T-cell (primary cell): Measurements from ENCODE around the gene FAM200A. TPM values are rescaled to one million over a fixed set of nuclear protein-coding genes. Genes with fewer than 3 reads are reported as not detected.
A peak's percentile ranks its signal among the peaks of the same experiment; 100 is the strongest.

Experiments
- ATAC-seq, 4 experiments: fragments of 200-7000 bp in 3 of 4; fragments of 150-1000 bp in 1 of 4; cut with Tn5 transposase; replicated peaks in 1 of 4; 1 replicate in 3 of 4; 2 replicates in 1 of 4; pipeline ENCODE4 v1.10.0; 2021; ENCODE audit warnings: moderate library complexity in 3 of 4, mild to moderate bottlenecking in 2 of 4, moderate number of reproducible peaks in 1 of 4
- CTCF ChIA-PET, 2 donors: fragments of 300-600 bp; sonication (Branson Sonifier 250); formaldehyde crosslinking; loops; one replicate each; lab custom pipeline; 2022; ENCODE audit warnings: antibody characterized with exemption in 2 of 2; lab: Charles Lee
- POLR2A ChIA-PET, 2 donors: fragments of 300-600 bp; sonication (Branson Sonifier 250); formaldehyde crosslinking; loops; one replicate each; lab custom pipeline; 2022; ENCODE audit warnings: antibody characterized with exemption in 2 of 2; lab: Charles Lee
- DNase-seq, 35 experiments: peaks; one replicate each; pipeline versions ENCODE4 v3.0.0 to v3.0.0-alpha.2; 2013 to 2023
- H3K27ac ChIP-seq: one replicate; pipeline ENCODE4 v1.5.1; 2013; ENCODE audit warnings: low read length
- H3K27me3 ChIP-seq, 2 experiments: replicated peaks in 1 of 2; 1 replicate in 1 of 2; 2 replicates in 1 of 2; pipeline versions ENCODE4 v1.6.1 to v1.7.0; 2013; ENCODE audit warnings: low read length in 1 of 2, mixed read lengths in 1 of 2; ENCODE audit not compliant: control insufficient read depth in 2 of 2, insufficient read depth in 2 of 2; ENCODE audit errors: extremely low read depth in 1 of 2
- H3K36me3 ChIP-seq, 2 donors: 1 replicate in 1 of 2; 2 replicates in 1 of 2; pipeline versions ENCODE4 v1.6.1 to v1.7.0; 2013; ENCODE audit warnings: low read length in 1 of 2; ENCODE audit not compliant: control insufficient read depth in 2 of 2, insufficient read depth in 1 of 2; ENCODE audit errors: extremely low read depth in 1 of 2
- H3K4me1 ChIP-seq, 2 experiments: 1 replicate in 1 of 2; 2 replicates in 1 of 2; pipeline versions ENCODE4 v1.6.1 to v1.7.0; 2013; ENCODE audit warnings: low read length in 2 of 2, mixed read lengths in 1 of 2; ENCODE audit not compliant: insufficient read depth in 2 of 2, control insufficient read depth in 1 of 2; ENCODE audit errors: extremely low read depth in 1 of 2
- H3K4me3 ChIP-seq, 2 donors: 1 replicate in 1 of 2; 2 replicates in 1 of 2; pipeline versions ENCODE4 v1.5.1 to v1.7.0; 2013; ENCODE audit warnings: mild to moderate bottlenecking in 2 of 2, low read length in 1 of 2, moderate library complexity in 1 of 2; ENCODE audit not compliant: control insufficient read depth in 1 of 2; ENCODE audit errors: extremely low read depth in 1 of 2
- H3K9me3 ChIP-seq: 2 replicates; pipeline ENCODE4 v1.7.0; 2013
- H3K27ac Mint-ChIP-seq, 2 donors: one replicate each; pipeline ENCODE4 v1.8.0; 2020 to 2021; ENCODE audit warnings: mild to moderate bottlenecking in 2 of 2, mixed read lengths in 2 of 2
- H3K27me3 Mint-ChIP-seq, 2 donors: one replicate each; pipeline ENCODE4 v1.8.0; 2021 to 2022; ENCODE audit warnings: mixed read lengths in 2 of 2
- H3K36me3 Mint-ChIP-seq: one replicate; pipeline ENCODE4 v1.8.0; 2021; ENCODE audit warnings: mixed read lengths
- H3K4me1 Mint-ChIP-seq, 3 donors: one replicate each; pipeline ENCODE4 v1.8.0; 2020 to 2022; ENCODE audit warnings: mixed read lengths in 3 of 3, mild to moderate bottlenecking in 1 of 3
- H3K4me3 Mint-ChIP-seq, 3 donors: one replicate each; pipeline ENCODE4 v1.8.0; 2020 to 2022; ENCODE audit warnings: mild to moderate bottlenecking in 3 of 3, mixed read lengths in 3 of 3, moderate library complexity in 3 of 3
- H3K9me3 Mint-ChIP-seq, 3 donors: one replicate each; pipeline ENCODE4 v1.8.0; 2020 to 2022; ENCODE audit warnings: mixed read lengths in 3 of 3
- WGBS: methylation state at CpG from one replicate; pipeline ENCODE4 v1.1.5; 2013; ENCODE audit warnings: missing lambda C conversion rate; ENCODE audit not compliant: insufficient coverage; 5-methylcytosine and 5-hydroxymethylcytosine counted together
- total RNA-seq, 35 experiments: library from RNA in 6 of 35; stranded (reverse) in 6 of 35; fragments of 120-200 nt in 1 of 35; gene quantifications; one replicate each; pipeline versions ENCODE4 v1.2.1 to v1.2.4 and lab custom pipeline; 2013 to 2026

The FAM200A gene
- total RNA-seq, 5 donors from 2014 or later (not counting 1 experiment from before 2014, with no cell fraction given), result 2.8 to 8.9 (median 8.5) TPM

- H3K4me3 ChIP-seq, result peak overlapping the region; percentile 87 to 99
- Mint-ChIP-seq H3K27me3 (no peaks in the 10 kb centered on the region), H3K9me3 (peaks cover 0 to under 1% (median 0%) of the 10 kb centered on the region in 3 donors), H3K36me3 (peaks cover 27% of the 10 kb centered on the region), H3K4me3 (peak overlapping the region; percentile 95 to 100 (median 97)), H3K27ac (peak overlapping the region; percentile 97 to 99), H3K4me1 (peaks cover 28 to 34% (median 29%) of the 10 kb centered on the region in 3 donors)
- peaks cover under 1% of the 10 kb centered on the region for H3K9me3 ChIP-seq
- ChIA-PET CTCF (interaction anchor here in 1 of 2 donors (0.8 kb wide), 1 partner anchor 118 kb away, joined by 3 read pairs; the partner anchor contains the start of gene ZSCAN25), POLR2A (interaction anchor here (0.5 to 0.8 kb wide), 4 partner anchors 11 to 66 kb away, joined by 3 read pairs; partner anchors contain the start of gene ZNF655 (in 1 of the 2))
- peaks cover 4 to 26% of the 10 kb centered on the region in 2 donors for H3K36me3 ChIP-seq
- 1% methylated on average over 9 of the region's 14 CpGs for WGBS
- peaks cover 12 to 45% of the 10 kb centered on the region in 2 experiments for H3K4me1 ChIP-seq
- H3K27me3 ChIP-seq, result no peaks in the 10 kb centered on the region
- H3K27ac ChIP-seq, result peak overlapping the region; percentile 94
- peak in 14 of 35 experiments; percentile 4 to 70 (median 14) for DNase-seq
- peak; percentile 42 to 63 (median 58) for ATAC-seq
Observed at GRCh38 chr7:99499371-99499720, 52.6 kb downstream of the FAM200A start.

- peaks cover 28 to 34% (median 31%) of the 10 kb centered on the region in 3 donors for H3K4me1 Mint-ChIP-seq
- H3K9me3 ChIP-seq, result peaks cover 4% of the 10 kb centered on the region
- peaks cover 35% of the 10 kb centered on the region for H3K36me3 Mint-ChIP-seq
- WGBS, result 49% methylated on average over 7 of the region's 11 CpGs
- no peaks in the 10 kb centered on the region for H3K27me3 ChIP-seq
- ChIA-PET CTCF (no interaction called here), POLR2A (interaction anchor here in 1 of 2 donors (1.0 kb wide), 1 partner anchor 23 kb away, joined by 6 read pairs; no protein-coding TSS in a partner anchor)
- H3K27me3 Mint-ChIP-seq, result no peaks in the 10 kb centered on the region
- ATAC-seq, result no peak
- H3K4me3 Mint-ChIP-seq, result peak overlapping the region; percentile 95 to 100 (median 97)
- H3K27ac Mint-ChIP-seq, result peak overlapping the region; percentile 97 to 99
- peaks cover 10 to 34% of the 10 kb centered on the region in 2 donors for H3K36me3 ChIP-seq
- peak overlapping the region; percentile 87 to 99 for H3K4me3 ChIP-seq
- DNase-seq, result no peak
- H3K27ac ChIP-seq, result peak overlapping the region; percentile 94
- H3K4me1 ChIP-seq, result peaks cover 12 to 38% of the 10 kb centered on the region in 2 experiments
- H3K9me3 Mint-ChIP-seq, result peaks cover 0 to 9% (median 3%) of the 10 kb centered on the region in 3 donors
Observed at GRCh38 chr7:99498546-99498944, 53.4 kb downstream of the FAM200A start.

- DNase-seq (peak in 1 of 35 experiments; percentile 26), ATAC-seq (no peak)
- Mint-ChIP-seq H3K27me3 (no peaks in the 10 kb centered on the region), H3K4me3 (peak overlapping the region; percentile 95 to 100 (median 97)), H3K36me3 (peaks cover 41% of the 10 kb centered on the region), H3K9me3 (peaks cover 0 to 11% (median 6%) of the 10 kb centered on the region in 3 donors), H3K4me1 (peaks cover 28 to 36% (median 32%) of the 10 kb centered on the region in 3 donors), H3K27ac (peak overlapping the region; percentile 71 to 99)
- peaks cover 7% of the 10 kb centered on the region for H3K9me3 ChIP-seq
- POLR2A ChIA-PET, result interaction anchor here (0.6 to 1.0 kb wide), 2 partner anchors 22 to 23 kb away, joined by 6 to 9 read pairs; no protein-coding TSS in a partner anchor
- CTCF ChIA-PET, result no interaction called here
- no peaks in the 10 kb centered on the region for H3K27me3 ChIP-seq
- H3K4me1 ChIP-seq, result peaks cover 12 to 38% of the 10 kb centered on the region in 2 experiments
- H3K27ac ChIP-seq, result peak overlapping the region; percentile 94
- WGBS, result no CpG with 5 or more reads among the region's 6 CpGs
- H3K4me3 ChIP-seq, result peak overlapping the region; percentile 87 to 99
- H3K36me3 ChIP-seq, result peaks cover 15 to 40% of the 10 kb centered on the region in 2 donors
Observed at GRCh38 chr7:99497766-99498545, 54.0 kb downstream of the FAM200A start.

Other genes with a start within 250 kb of the FAM200A start
- gene ARPC1A, start 226.2 kb downstream of the FAM200A start, total RNA-seq, result 10 to 100 TPM; 30.6 to 49.1 (median 40.4) TPM
- gene ARPC1B, start 177.4 kb downstream of the FAM200A start, total RNA-seq, result 100 to 1,000 TPM; 131 to 232 (median 203) TPM
- 10 to 100 TPM; 48.1 to 75.7 (median 67.4) TPM for gene PDAP1, start 143.5 kb downstream of the FAM200A start, total RNA-seq
- gene BUD31, start 143.1 kb downstream of the FAM200A start, total RNA-seq, result 100 to 1,000 TPM in 1 of 5 donors, 10 to 100 TPM in 4; 63.2 to 127 (median 82.3) TPM
- gene PTCD1, start 113.3 kb downstream of the FAM200A start, total RNA-seq, result 10 to 100 TPM in 3 of 5 donors, 1 to 10 TPM in 2; 5.4 to 11.6 (median 10.5) TPM
- 10 to 100 TPM; 44.4 to 58.1 (median 52.3) TPM for gene CPSF4, start 113.2 kb downstream of the FAM200A start, total RNA-seq
- gene ATP5MF, start 85.9 kb downstream of the FAM200A start, total RNA-seq, result 100 to 1,000 TPM in 4 of 5 donors, 10 to 100 TPM in 1; 68.1 to 145 (median 141) TPM
- 10 to 100 TPM; 17.0 to 24.8 (median 19.7) TPM for gene ZNF789, start 79.2 kb downstream of the FAM200A start, total RNA-seq
- gene ZNF394, start 51.8 kb downstream of the FAM200A start, total RNA-seq, result 100 to 1,000 TPM in 3 of 5 donors, 10 to 100 TPM in 2; 88.4 to 188 (median 104) TPM
- gene ZKSCAN5, start 47.5 kb downstream of the FAM200A start, total RNA-seq, result 1 to 10 TPM; 5.4 to 9.1 (median 8.2) TPM
- 100 to 1,000 TPM; 145 to 163 (median 157) TPM for gene ZNF655, start 6.5 kb upstream of the FAM200A start, total RNA-seq
- 1 to 10 TPM in 4 of 5 donors, under 1 TPM in 1; 0.85 to 2.6 (median 1.1) TPM for gene TMEM225B, start 46.2 kb upstream of the FAM200A start, total RNA-seq
- 10 to 100 TPM; 43.1 to 50.3 (median 49.8) TPM for gene ZSCAN25, start 64.8 kb upstream of the FAM200A start, total RNA-seq
- under 1 TPM in 3 of 5 donors, not detected in 2; 0.22 to 0.58 (median 0.46) TPM for gene CYP3A5, start 127.9 kb upstream of the FAM200A start, total RNA-seq
- gene CYP3A7, start 183.1 kb upstream of the FAM200A start, total RNA-seq, result not detected
- gene CYP3A4, start 232.1 kb upstream of the FAM200A start, total RNA-seq, result under 1 TPM in 3 of 5 donors, not detected in 2; 0.16 to 0.66 (median 0.53) TPM